ENCODE data around the gene RTTN.

DNA sequence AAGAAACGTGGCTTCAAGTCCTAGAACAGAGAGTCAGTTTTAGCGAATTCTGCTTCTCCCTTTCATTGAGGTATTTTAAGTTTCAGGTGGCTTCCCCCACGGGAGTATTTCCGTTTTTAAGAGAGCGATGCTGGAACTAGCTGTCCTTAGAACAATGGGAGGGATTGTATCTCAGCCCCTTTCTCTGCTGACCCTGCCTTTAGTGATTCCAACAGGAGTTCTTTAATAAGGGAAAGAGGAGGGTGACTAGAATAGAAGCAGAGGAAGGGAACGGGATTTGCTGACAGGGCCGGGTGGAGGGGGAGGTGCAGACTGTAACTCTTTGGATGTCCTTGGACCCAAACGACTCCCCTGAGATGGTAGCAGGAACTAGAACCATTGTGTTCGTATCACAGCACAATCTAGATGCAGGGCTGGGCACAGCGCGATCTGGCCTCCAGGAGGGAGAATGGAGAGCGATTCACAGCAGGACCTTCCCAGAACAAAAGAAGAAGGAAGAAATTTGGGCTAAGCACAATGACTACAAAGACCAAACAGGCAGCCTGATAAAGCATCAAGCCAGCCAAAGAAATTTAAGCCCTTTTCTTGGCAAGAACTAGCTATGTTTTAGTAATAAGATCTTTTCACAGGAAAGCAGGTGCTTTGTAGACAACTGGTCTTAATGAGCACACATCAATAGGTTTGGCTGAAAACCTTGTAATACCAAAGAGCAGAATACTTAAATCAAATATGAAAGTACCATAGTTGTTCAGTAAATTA lies 15.8 kb upstream of the RTTN start:
- TF ChIP-seq HDGF (IDR thresholded peaks at IDR 0.05), result no peak
- no peak for TF ChIP-seq HSF4 (CRISPR knock-in tag; IDR thresholded peaks at IDR 0.05; ENCODE audit: borderline replicate concordance)
- TF ChIP-seq, protein P1, sequence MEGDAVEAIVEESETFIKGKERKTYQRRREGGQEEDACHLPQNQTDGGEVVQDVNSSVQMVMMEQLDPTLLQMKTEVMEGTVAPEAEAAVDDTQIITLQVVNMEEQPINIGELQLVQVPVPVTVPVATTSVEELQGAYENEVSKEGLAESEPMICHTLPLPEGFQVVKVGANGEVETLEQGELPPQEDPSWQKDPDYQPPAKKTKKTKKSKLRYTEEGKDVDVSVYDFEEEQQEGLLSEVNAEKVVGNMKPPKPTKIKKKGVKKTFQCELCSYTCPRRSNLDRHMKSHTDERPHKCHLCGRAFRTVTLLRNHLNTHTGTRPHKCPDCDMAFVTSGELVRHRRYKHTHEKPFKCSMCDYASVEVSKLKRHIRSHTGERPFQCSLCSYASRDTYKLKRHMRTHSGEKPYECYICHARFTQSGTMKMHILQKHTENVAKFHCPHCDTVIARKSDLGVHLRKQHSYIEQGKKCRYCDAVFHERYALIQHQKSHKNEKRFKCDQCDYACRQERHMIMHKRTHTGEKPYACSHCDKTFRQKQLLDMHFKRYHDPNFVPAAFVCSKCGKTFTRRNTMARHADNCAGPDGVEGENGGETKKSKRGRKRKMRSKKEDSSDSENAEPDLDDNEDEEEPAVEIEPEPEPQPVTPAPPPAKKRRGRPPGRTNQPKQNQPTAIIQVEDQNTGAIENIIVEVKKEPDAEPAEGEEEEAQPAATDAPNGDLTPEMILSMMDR (IDR thresholded peaks at IDR 0.05 in 2 of 3, conservative IDR thresholded peaks at IDR 0.05 in 1 of 3; ENCODE audit: insufficient read depth in 2 of 3, low read depth in 1 of 3, low read length in 3 of 3), result no peak
- no peak for TF ChIP-seq FOXJ2 (tag; IDR thresholded peaks at IDR 0.05)
- TF ChIP-seq IRF2 (CRISPR knock-in tag; IDR thresholded peaks at IDR 0.05), result no peak
- no peak for TF ChIP-seq ILF3 (IDR thresholded peaks at IDR 0.05; ENCODE audit: borderline replicate concordance)
- TF ChIP-seq MBD2 (IDR thresholded peaks at IDR 0.05; ENCODE audit: borderline replicate concordance, low read depth), result no peak
- TF ChIP-seq ZNF274 (IDR thresholded peaks at IDR 0.05; ENCODE audit: borderline replicate concordance, low read depth, low read length), result no peak
- TF ChIP-seq POLR2AphosphoS5 (IDR thresholded peaks at IDR 0.05; ENCODE audit: control insufficient read depth, insufficient read depth, low read depth, low read length), result no peak
- TF ChIP-seq, protein P2, sequence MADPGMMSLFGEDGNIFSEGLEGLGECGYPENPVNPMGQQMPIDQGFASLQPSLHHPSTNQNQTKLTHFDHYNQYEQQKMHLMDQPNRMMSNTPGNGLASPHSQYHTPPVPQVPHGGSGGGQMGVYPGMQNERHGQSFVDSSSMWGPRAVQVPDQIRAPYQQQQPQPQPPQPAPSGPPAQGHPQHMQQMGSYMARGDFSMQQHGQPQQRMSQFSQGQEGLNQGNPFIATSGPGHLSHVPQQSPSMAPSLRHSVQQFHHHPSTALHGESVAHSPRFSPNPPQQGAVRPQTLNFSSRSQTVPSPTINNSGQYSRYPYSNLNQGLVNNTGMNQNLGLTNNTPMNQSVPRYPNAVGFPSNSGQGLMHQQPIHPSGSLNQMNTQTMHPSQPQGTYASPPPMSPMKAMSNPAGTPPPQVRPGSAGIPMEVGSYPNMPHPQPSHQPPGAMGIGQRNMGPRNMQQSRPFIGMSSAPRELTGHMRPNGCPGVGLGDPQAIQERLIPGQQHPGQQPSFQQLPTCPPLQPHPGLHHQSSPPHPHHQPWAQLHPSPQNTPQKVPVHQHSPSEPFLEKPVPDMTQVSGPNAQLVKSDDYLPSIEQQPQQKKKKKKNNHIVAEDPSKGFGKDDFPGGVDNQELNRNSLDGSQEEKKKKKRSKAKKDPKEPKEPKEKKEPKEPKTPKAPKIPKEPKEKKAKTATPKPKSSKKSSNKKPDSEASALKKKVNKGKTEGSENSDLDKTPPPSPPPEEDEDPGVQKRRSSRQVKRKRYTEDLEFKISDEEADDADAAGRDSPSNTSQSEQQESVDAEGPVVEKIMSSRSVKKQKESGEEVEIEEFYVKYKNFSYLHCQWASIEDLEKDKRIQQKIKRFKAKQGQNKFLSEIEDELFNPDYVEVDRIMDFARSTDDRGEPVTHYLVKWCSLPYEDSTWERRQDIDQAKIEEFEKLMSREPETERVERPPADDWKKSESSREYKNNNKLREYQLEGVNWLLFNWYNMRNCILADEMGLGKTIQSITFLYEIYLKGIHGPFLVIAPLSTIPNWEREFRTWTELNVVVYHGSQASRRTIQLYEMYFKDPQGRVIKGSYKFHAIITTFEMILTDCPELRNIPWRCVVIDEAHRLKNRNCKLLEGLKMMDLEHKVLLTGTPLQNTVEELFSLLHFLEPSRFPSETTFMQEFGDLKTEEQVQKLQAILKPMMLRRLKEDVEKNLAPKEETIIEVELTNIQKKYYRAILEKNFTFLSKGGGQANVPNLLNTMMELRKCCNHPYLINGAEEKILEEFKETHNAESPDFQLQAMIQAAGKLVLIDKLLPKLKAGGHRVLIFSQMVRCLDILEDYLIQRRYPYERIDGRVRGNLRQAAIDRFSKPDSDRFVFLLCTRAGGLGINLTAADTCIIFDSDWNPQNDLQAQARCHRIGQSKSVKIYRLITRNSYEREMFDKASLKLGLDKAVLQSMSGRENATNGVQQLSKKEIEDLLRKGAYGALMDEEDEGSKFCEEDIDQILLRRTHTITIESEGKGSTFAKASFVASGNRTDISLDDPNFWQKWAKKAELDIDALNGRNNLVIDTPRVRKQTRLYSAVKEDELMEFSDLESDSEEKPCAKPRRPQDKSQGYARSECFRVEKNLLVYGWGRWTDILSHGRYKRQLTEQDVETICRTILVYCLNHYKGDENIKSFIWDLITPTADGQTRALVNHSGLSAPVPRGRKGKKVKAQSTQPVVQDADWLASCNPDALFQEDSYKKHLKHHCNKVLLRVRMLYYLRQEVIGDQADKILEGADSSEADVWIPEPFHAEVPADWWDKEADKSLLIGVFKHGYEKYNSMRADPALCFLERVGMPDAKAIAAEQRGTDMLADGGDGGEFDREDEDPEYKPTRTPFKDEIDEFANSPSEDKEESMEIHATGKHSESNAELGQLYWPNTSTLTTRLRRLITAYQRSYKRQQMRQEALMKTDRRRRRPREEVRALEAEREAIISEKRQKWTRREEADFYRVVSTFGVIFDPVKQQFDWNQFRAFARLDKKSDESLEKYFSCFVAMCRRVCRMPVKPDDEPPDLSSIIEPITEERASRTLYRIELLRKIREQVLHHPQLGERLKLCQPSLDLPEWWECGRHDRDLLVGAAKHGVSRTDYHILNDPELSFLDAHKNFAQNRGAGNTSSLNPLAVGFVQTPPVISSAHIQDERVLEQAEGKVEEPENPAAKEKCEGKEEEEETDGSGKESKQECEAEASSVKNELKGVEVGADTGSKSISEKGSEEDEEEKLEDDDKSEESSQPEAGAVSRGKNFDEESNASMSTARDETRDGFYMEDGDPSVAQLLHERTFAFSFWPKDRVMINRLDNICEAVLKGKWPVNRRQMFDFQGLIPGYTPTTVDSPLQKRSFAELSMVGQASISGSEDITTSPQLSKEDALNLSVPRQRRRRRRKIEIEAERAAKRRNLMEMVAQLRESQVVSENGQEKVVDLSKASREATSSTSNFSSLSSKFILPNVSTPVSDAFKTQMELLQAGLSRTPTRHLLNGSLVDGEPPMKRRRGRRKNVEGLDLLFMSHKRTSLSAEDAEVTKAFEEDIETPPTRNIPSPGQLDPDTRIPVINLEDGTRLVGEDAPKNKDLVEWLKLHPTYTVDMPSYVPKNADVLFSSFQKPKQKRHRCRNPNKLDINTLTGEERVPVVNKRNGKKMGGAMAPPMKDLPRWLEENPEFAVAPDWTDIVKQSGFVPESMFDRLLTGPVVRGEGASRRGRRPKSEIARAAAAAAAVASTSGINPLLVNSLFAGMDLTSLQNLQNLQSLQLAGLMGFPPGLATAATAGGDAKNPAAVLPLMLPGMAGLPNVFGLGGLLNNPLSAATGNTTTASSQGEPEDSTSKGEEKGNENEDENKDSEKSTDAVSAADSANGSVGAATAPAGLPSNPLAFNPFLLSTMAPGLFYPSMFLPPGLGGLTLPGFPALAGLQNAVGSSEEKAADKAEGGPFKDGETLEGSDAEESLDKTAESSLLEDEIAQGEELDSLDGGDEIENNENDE (IDR thresholded peaks at IDR 0.05; ENCODE audit: low read depth, low read length), result no peak
- TF ChIP-seq CEBPG (CRISPR knock-in tag; IDR thresholded peaks at IDR 0.05), result no peak
- TF ChIP-seq CEBPG (tag; conservative IDR thresholded peaks at IDR 0.05 in 1 of 2, IDR thresholded peaks at IDR 0.05 in 1 of 2), result no peak
- TF ChIP-seq SMAD4 (CRISPR knock-in tag; conservative IDR thresholded peaks at IDR 0.05), result no peak
- no peak for TF ChIP-seq RAD51 (IDR thresholded peaks at IDR 0.05; ENCODE audit: borderline replicate concordance, low read depth)
- TF ChIP-seq, protein P3, sequence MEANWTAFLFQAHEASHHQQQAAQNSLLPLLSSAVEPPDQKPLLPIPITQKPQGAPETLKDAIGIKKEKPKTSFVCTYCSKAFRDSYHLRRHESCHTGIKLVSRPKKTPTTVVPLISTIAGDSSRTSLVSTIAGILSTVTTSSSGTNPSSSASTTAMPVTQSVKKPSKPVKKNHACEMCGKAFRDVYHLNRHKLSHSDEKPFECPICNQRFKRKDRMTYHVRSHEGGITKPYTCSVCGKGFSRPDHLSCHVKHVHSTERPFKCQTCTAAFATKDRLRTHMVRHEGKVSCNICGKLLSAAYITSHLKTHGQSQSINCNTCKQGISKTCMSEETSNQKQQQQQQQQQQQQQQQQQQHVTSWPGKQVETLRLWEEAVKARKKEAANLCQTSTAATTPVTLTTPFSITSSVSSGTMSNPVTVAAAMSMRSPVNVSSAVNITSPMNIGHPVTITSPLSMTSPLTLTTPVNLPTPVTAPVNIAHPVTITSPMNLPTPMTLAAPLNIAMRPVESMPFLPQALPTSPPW (CRISPR knock-in tag; IDR thresholded peaks at IDR 0.05), result no peak
